OCI-LY1 (cell line): ENCODE data around the gene DACT2.

ENCODE experiments used
- H2AFZ ChIP-seq: fragments of 200-600 bp; sonication (generic), shearing (Covaris generic); 2 replicates; pipeline ENCODE4 v1.6.0; 2014; ENCODE audit warnings: antibody characterized with exemption, mild to moderate bottlenecking, low read length
- H3F3A ChIP-seq: fragments of 200-600 bp; sonication (generic), shearing (Covaris generic); 2 replicates; pipeline ENCODE4 v1.6.0; 2014; ENCODE audit warnings: mild to moderate bottlenecking, antibody characterized with exemption, low read length, moderate library complexity; ENCODE audit not compliant: insufficient read depth
- H3K27ac ChIP-seq: fragments of 200-600 bp; sonication (generic); 2 replicates; pipeline ENCODE4 v1.5.1; 2014; ENCODE audit warnings: low read length, mixed run types, mild to moderate bottlenecking, low read depth; ENCODE audit not compliant: poor library complexity, severe bottlenecking
- H3K27me3 ChIP-seq: fragments of 200-600 bp; sonication (generic); 2 replicates; pipeline ENCODE4 v1.6.0; 2014; ENCODE audit warnings: antibody characterized with exemption, mild to moderate bottlenecking, low read length, moderate library complexity; ENCODE audit not compliant: insufficient read depth
- H3K36me3 ChIP-seq: fragments of 200-600 bp; sonication (generic); 2 replicates; pipeline ENCODE4 v1.6.1; 2014; ENCODE audit warnings: mild to moderate bottlenecking, antibody characterized with exemption, low read length, moderate library complexity, mixed read lengths; ENCODE audit not compliant: insufficient read depth
- H3K4me1 ChIP-seq: fragments of 200-600 bp; sonication (generic); 2 replicates; pipeline ENCODE4 v1.5.1; 2014; ENCODE audit warnings: mild to moderate bottlenecking, low read length, moderate library complexity; ENCODE audit not compliant: insufficient read depth, severe bottlenecking
- H3K4me2 ChIP-seq: fragments of 200-600 bp; sonication (generic), shearing (Covaris generic); 2 replicates; pipeline ENCODE4 v1.6.1; 2014; ENCODE audit warnings: low read length
- H3K4me3 ChIP-seq: fragments of 200-600 bp; sonication (generic); 2 replicates; pipeline ENCODE4 v1.5.1; 2014; ENCODE audit warnings: low read length, low read depth, mild to moderate bottlenecking, mixed read lengths; ENCODE audit not compliant: poor library complexity, severe bottlenecking
- H3K79me2 ChIP-seq: fragments of 200-600 bp; shearing (Covaris generic); 2 replicates; pipeline ENCODE4 v1.6.1; 2016; ENCODE audit warnings: mixed run types, low read length, mixed read lengths; ENCODE audit not compliant: insufficient read depth
- H3K9ac ChIP-seq: fragments of 200-600 bp; sonication (generic), shearing (Covaris generic); 2 replicates; pipeline ENCODE4 v1.6.1; 2014; ENCODE audit warnings: mild to moderate bottlenecking, low read length, mixed read lengths
- H3K9me2 ChIP-seq: fragments of 200-600 bp; sonication (generic), shearing (Covaris generic); 2 replicates; pipeline ENCODE4 v1.6.1; 2014; ENCODE audit warnings: low read depth, mild to moderate bottlenecking, low read length, mixed read lengths
- H3K9me3 ChIP-seq: fragments of 200-600 bp; shearing (Covaris generic); 2 replicates; pipeline ENCODE4 v1.6.1; 2014; ENCODE audit warnings: low read length, mixed read lengths
- H4K20me1 ChIP-seq: fragments of 200-600 bp; sonication (generic), shearing (Covaris generic); 2 replicates; pipeline ENCODE4 v1.6.0; 2016; ENCODE audit warnings: mild to moderate bottlenecking, low read length; ENCODE audit not compliant: insufficient read depth
- EZH2 ChIP-seq: fragments of 200-600 bp; sonication (generic), shearing (Covaris generic); IDR thresholded peaks from 2 replicates; pipeline ENCODE4 v1.8.0; 2017; ENCODE audit warnings: borderline replicate concordance, mixed run types, mild to moderate bottlenecking, antibody characterized with exemption, low read length, moderate library complexity, mixed read lengths
- TF ChIP-seq, protein P1 (sequence below): fragments of 200-600 bp; sonication (generic), shearing (Covaris generic); IDR thresholded peaks from 2 replicates; pipeline ENCODE4 v1.5.1; 2017; ENCODE audit warnings: mild to moderate bottlenecking, antibody characterized with exemption, low read length, moderate library complexity, mixed read lengths

The DACT2 gene

DNA sequence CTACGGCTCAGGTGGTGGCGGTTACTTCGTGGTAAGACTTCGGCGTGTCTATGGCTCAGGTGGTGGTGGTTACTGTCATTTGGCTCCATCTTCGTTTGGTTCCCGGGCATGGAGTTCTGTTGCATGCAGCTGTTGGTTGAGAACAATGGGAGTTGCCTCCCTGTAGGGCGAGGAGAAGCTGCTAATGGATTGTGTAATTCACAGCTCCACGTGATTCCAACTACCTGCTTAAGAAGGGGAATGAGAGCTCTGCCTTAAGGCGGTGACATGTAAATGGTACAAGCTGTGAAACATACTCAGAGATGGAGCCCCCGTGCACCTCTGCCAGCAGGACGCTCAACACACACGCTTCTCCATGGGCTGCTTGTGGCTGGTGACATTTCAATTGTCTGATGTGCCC, 12.4 kb upstream of the DACT2 start:
- H3K9me3 ChIP-seq, result no peaks in the 10 kb centered on the region

DNA sequence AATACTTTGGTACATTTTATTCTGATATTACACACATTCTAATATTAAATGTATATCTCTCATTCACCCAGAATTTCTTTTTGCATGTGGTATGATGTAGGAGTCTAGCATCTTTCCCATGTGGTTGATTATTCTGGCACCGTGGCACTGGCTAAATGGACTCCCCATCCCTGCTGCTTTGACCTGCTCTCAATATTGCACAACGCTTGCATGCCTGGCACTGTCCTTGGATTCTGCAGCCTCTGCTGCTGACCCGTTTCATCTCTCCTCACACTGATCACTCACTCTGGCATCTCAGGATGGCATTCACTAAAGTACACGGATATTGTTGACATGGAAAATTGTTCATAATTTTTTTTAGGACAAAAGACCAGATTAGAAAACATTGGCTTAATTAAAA, 11.5 kb upstream of the DACT2 start:
- Histone ChIP-seq H3K9me3 (no peaks in the 10 kb centered on the region), H3K79me2 (no peaks in the 10 kb centered on the region), H3K36me3 (no peaks in the 10 kb centered on the region), H4K20me1 (no peaks in the 10 kb centered on the region), H3F3A (no peaks in the 10 kb centered on the region), H3K9me2 (no peaks in the 10 kb centered on the region), H3K4me1 (no peaks in the 10 kb centered on the region), H3K27me3 (no peaks in the 10 kb centered on the region), H3K9ac (no peak overlapping the region), H3K4me2 (no peak overlapping the region), H2AFZ (no peak overlapping the region), H3K27ac (no peak overlapping the region), H3K4me3 (no peak overlapping the region)
- TF ChIP-seq, protein P1, sequence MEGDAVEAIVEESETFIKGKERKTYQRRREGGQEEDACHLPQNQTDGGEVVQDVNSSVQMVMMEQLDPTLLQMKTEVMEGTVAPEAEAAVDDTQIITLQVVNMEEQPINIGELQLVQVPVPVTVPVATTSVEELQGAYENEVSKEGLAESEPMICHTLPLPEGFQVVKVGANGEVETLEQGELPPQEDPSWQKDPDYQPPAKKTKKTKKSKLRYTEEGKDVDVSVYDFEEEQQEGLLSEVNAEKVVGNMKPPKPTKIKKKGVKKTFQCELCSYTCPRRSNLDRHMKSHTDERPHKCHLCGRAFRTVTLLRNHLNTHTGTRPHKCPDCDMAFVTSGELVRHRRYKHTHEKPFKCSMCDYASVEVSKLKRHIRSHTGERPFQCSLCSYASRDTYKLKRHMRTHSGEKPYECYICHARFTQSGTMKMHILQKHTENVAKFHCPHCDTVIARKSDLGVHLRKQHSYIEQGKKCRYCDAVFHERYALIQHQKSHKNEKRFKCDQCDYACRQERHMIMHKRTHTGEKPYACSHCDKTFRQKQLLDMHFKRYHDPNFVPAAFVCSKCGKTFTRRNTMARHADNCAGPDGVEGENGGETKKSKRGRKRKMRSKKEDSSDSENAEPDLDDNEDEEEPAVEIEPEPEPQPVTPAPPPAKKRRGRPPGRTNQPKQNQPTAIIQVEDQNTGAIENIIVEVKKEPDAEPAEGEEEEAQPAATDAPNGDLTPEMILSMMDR, result no peak

More for the DNA sequence above, 12.4 kb upstream of the DACT2 start:
- no peak overlapping the region for H3K4me3 ChIP-seq
- H3K27ac ChIP-seq, result no peak overlapping the region
- H3K36me3 ChIP-seq, result no peaks in the 10 kb centered on the region
- no peaks in the 10 kb centered on the region for H3K27me3 ChIP-seq
- H3K79me2 ChIP-seq, result no peaks in the 10 kb centered on the region
- H3F3A ChIP-seq, result no peaks in the 10 kb centered on the region
- H2AFZ ChIP-seq, result no peak overlapping the region
- H3K4me1 ChIP-seq, result no peaks in the 10 kb centered on the region
- no peak for TF ChIP-seq EZH2
- TF ChIP-seq, protein P1, result no peak
- H3K9me2 ChIP-seq, result no peaks in the 10 kb centered on the region
- H4K20me1 ChIP-seq, result no peaks in the 10 kb centered on the region
- H3K4me2 ChIP-seq, result no peak overlapping the region
- H3K9ac ChIP-seq, result no peak overlapping the region

DNA sequence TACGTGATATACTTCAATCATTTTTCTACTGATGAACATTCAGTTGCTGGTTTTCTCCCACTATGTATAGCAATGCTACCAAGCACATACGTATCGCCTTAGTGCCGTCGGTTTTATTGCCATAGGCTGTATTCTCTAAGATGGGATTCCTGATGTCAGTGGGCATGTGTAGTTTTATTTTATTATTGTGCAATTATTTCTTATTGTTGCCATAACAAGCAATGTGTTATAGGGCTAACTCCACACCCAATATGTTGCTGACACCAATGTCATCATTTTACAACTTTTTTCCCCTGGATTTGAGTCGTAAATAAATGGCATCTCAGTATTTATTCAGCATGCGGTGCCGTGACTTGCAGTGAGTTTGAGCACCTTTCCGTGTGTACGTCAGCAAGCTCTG, 10.8 kb upstream of the DACT2 start:
- Histone ChIP-seq H3K4me2 (no peak overlapping the region), H2AFZ (no peak overlapping the region), H3K27ac (no peak overlapping the region), H3K9me3 (no peaks in the 10 kb centered on the region), H3K9me2 (no peaks in the 10 kb centered on the region), H3K4me3 (no peak overlapping the region), H3K9ac (no peak overlapping the region), H3F3A (no peaks in the 10 kb centered on the region), H4K20me1 (no peaks in the 10 kb centered on the region), H3K27me3 (no peaks in the 10 kb centered on the region), H3K79me2 (no peaks in the 10 kb centered on the region), H3K36me3 (no peaks in the 10 kb centered on the region), H3K4me1 (no peaks in the 10 kb centered on the region)
- TF ChIP-seq, protein P1, result no peak
- TF ChIP-seq EZH2, result no peak
